HK-2 (cell line): ENCODE measurements around the gene ST6GALNAC1.

Experiments used
- DNase-seq: peaks from one replicate; pipeline ENCODE4 v3.0.0-alpha.2; 2018; ENCODE audit not compliant: unreplicated experiment

Gene ST6GALNAC1

GRCh38 chr17:76581515-76581914 lies 62.0 kb downstream of the ST6GALNAC1 start:
- no peak for DNase-seq

GRCh38 chr17:76579281-76579680 lies 64.3 kb downstream of the ST6GALNAC1 start:
- no peak for DNase-seq

GRCh38 chr17:76578376-76578775 lies 65.2 kb downstream of the ST6GALNAC1 start:
- no peak for DNase-seq

GRCh38 chr17:76577876-76578275 lies 65.7 kb downstream of the ST6GALNAC1 start:
- DNase-seq: no peak

GRCh38 chr17:76576189-76576588 lies 67.4 kb downstream of the ST6GALNAC1 start:
- DNase-seq: no peak

- no peak for DNase-seq
Observed at GRCh38 chr17:76575570-76575969, 68.0 kb downstream of the ST6GALNAC1 start.
